ENCODE measurements around the gene BIRC3. TPM values are rescaled to one million over a fixed set of nuclear protein-coding genes. Genes with fewer than 3 reads are reported as not detected.
"Not testable (repeated sequence)": the region's sequence is repeated elsewhere in the genome, so short reads cannot be mapped to it uniquely, and the experiment has no call there.

BIRC3 gene
- total RNA-seq, 4 donors from 2014 or later, result 2.4 to 6.9 (median 6.0) TPM

DNA sequence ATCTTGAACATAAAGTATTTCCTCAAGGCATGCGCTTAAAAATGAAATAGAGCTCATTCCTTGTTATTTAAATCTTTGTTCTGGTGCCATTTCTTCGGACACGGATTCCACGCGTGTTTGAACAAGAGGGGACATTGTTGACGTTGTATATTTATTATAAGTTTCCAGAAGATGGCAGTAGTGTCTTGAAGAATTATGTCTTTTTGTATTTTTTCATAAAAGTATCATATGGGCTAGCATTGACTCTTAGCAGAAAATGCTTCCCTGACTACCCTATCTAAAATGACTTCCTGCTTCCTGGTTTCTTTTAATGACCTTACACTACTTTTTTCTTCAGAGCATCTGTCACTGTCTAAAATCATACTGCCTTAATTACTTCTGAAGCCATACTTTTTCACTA is 50.1 kb downstream of the BIRC3 start:
- H3K36me3 ChIP-seq, result peaks cover 0 to 67% (median 18%) of the 10 kb centered on the region in 3 donors
- H3K27me3 ChIP-seq, result no peaks in the 10 kb centered on the region
- no peaks in the 10 kb centered on the region for H3K9me3 ChIP-seq
- intact Hi-C loops (cut with DNase I), result no loop called here
- TF ChIP-seq CTCF (IDR thresholded peaks at IDR 0.05) (peak in 3 of 6 experiments; percentile 16 to 26 (median 20)), POLR2A (IDR thresholded peaks at IDR 0.05) (no peak)
- 21 to 37% methylated on average over 6 of the region's 6 CpGs for WGBS, 2 donors
- no peak overlapping the region for H3K4me3 ChIP-seq
- H3K27ac ChIP-seq, result no peak overlapping the region
- H3K4me1 ChIP-seq, result no peaks in the 10 kb centered on the region
- no peak for DNase-seq

DNA sequence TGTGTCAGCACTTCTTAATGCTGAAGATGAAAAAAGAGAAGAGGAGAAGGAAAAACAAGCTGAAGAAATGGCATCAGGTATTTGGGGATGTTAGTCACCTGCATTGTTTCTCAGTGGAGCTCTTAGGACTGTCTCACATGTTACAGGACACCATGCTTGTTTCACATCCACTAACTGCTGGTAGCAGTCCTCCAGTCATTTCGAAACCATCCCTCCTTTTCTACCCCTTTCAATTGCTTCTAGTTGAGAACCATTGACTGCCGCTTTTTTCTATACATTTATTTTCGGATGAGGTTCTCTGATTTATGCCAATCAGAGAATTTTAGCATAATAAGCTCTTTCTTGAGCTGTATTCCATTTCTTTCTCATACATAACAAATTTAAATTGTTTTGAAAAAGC is 51.2 kb downstream of the BIRC3 start:
- DNase-seq, result no peak
- no peaks in the 10 kb centered on the region for H3K9me3 ChIP-seq
- no peak overlapping the region for H3K4me3 ChIP-seq
- H3K36me3 ChIP-seq, result peaks cover 0 to 56% (median 18%) of the 10 kb centered on the region in 3 donors
- intact Hi-C loops (cut with DNase I), result no loop called here
- no peak overlapping the region for H3K27ac ChIP-seq
- no peak for TF ChIP-seq CTCF (IDR thresholded peaks at IDR 0.05)
- no peak for TF ChIP-seq POLR2A (IDR thresholded peaks at IDR 0.05)
- no peaks in the 10 kb centered on the region for H3K27me3 ChIP-seq
- 82 to 92% methylated on average over 3 of the region's 3 CpGs for WGBS, 2 donors
- no peaks in the 10 kb centered on the region for H3K4me1 ChIP-seq

GRCh38 chr11:102374633-102375424 is 57.5 kb downstream of the BIRC3 start:
- intact Hi-C loops (cut with DNase I); H3K27ac ChIP-seq; DNase-seq; H3K4me3 ChIP-seq; H3K27me3 ChIP-seq; H3K9me3 ChIP-seq: not testable (repeated sequence)
- Histone ChIP-seq H3K36me3 (peaks cover 0 to 50% (median 3%) of the 10 kb centered on the region in 3 donors), H3K4me1 (peaks cover 0 to 10% (median 0%) of the 10 kb centered on the region in 3 donors)
- 86 to 94% methylated on average over 13 to 15 of the region's 31 CpGs for WGBS, 2 donors

GRCh38 chr11:102375720-102376399 is 58.6 kb downstream of the BIRC3 start:
- H3K36me3 ChIP-seq, result peaks cover 0 to 61% (median 3%) of the 10 kb centered on the region in 3 donors
- H3K27me3 ChIP-seq, result no peaks in the 10 kb centered on the region
- DNase-seq, result no peak
- peaks cover 0 to 10% (median 0%) of the 10 kb centered on the region in 3 donors for H3K4me1 ChIP-seq
- WGBS, 2 donors, result 87 to 97% methylated on average over 5 of the region's 5 CpGs
- H3K9me3 ChIP-seq, result no peaks in the 10 kb centered on the region
- TF ChIP-seq CTCF (IDR thresholded peaks at IDR 0.05) (no peak), POLR2A (IDR thresholded peaks at IDR 0.05) (no peak)
- H3K27ac ChIP-seq, result no peak overlapping the region
- no peak overlapping the region for H3K4me3 ChIP-seq
- intact Hi-C loops (cut with DNase I), result no loop called here

DNA sequence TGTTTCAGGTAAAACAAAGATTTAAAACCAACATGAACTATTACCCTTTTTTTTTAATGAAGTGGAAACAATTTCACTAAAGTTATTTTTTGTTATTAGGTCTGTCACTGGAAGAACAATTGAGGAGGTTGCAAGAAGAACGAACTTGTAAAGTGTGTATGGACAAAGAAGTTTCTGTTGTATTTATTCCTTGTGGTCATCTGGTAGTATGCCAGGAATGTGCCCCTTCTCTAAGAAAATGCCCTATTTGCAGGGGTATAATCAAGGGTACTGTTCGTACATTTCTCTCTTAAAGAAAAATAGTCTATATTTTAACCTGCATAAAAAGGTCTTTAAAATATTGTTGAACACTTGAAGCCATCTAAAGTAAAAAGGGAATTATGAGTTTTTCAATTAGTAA is 60.6 kb downstream of the BIRC3 start:
- no peak overlapping the region for H3K27ac ChIP-seq
- DNase-seq, result no peak
- H3K27me3 ChIP-seq, result no peaks in the 10 kb centered on the region
- H3K9me3 ChIP-seq, result no peaks in the 10 kb centered on the region
- peaks cover 3 to 76% (median 5%) of the 10 kb centered on the region in 3 donors for H3K36me3 ChIP-seq
- intact Hi-C loops (cut with DNase I), result no loop called here
- TF ChIP-seq CTCF (IDR thresholded peaks at IDR 0.05), result no peak
- TF ChIP-seq POLR2A (IDR thresholded peaks at IDR 0.05), result no peak
- 86% methylated on average over 2 of the region's 2 CpGs for WGBS, 2 donors
- H3K4me3 ChIP-seq, result no peak overlapping the region
- H3K4me1 ChIP-seq, result peaks cover 0 to 10% (median 0%) of the 10 kb centered on the region in 3 donors

Data from esophagus squamous epithelium (tissue), 5 donors.